T-helper 1 cell (primary cell): Measurements from ENCODE around the gene PTPN20.

ENCODE experiments used
- DNase-seq, 5 donors: peaks; one replicate each; pipeline ENCODE4 v3.0.0-alpha.2; 2012 to 2020

PTPN20 gene

GRCh38 chr10:47022311-47023131, 111.3 kb downstream of the PTPN20 start:
- no peak for DNase-seq

GRCh38 chr10:47023237-47024045, 112.2 kb downstream of the PTPN20 start:
- DNase-seq, result no peak

GRCh38 chr10:47024046-47024322, 112.8 kb downstream of the PTPN20 start:
- no peak for DNase-seq

GRCh38 chr10:47024399-47025252, 113.4 kb downstream of the PTPN20 start:
- peak; percentile 31 to 57 (median 47) for DNase-seq

GRCh38 chr10:47025253-47025539, 114.0 kb downstream of the PTPN20 start:
- no peak for DNase-seq

GRCh38 chr10:47025540-47026300, 114.5 kb downstream of the PTPN20 start:
- DNase-seq, result no peak

- DNase-seq, result no peak
These were observed 115.3 kb downstream of the PTPN20 start for GRCh38 chr10:47026301-47027107.

- DNase-seq, result no peak
These were observed 116.0 kb downstream of the PTPN20 start for GRCh38 chr10:47027108-47027783.

- DNase-seq, result no peak
These were observed 116.6 kb downstream of the PTPN20 start for GRCh38 chr10:47027784-47028260.

- DNase-seq, result no peak
These were observed 117.2 kb downstream of the PTPN20 start for GRCh38 chr10:47028466-47028865.

GRCh38 chr10:47029181-47030009, 118.2 kb downstream of the PTPN20 start:
- no peak for DNase-seq

GRCh38 chr10:47030191-47030703, 119.0 kb downstream of the PTPN20 start:
- DNase-seq, result no peak

GRCh38 chr10:47031211-47031900, 120.1 kb downstream of the PTPN20 start:
- no peak for DNase-seq

- DNase-seq, result no peak
These were observed 120.8 kb downstream of the PTPN20 start for GRCh38 chr10:47031901-47032465.

- DNase-seq, result no peak
These were observed 121.9 kb downstream of the PTPN20 start for GRCh38 chr10:47033081-47033480.

- no peak for DNase-seq
These were observed 122.5 kb downstream of the PTPN20 start for GRCh38 chr10:47033541-47034270.

GRCh38 chr10:47034441-47035051, 123.3 kb downstream of the PTPN20 start:
- DNase-seq, result no peak
